Spleen (tissue), 11 donors: ENCODE measurements around the gene FAN1. TPM values are rescaled to one million over a fixed set of nuclear protein-coding genes. Genes with fewer than 3 reads are reported as not detected.

Experiments
- DNase-seq: peaks from one replicate; pipeline ENCODE4 v3.0.0-alpha.2; 2020
- H3K27ac ChIP-seq, 8 donors: fragments of 200-600 bp; sonication (generic) in 7 of 8; 1 replicate in 4 of 8; 2 replicates in 4 of 8; pipeline versions ENCODE4 v1.5.0 to v1.8.0; 2016 to 2021; ENCODE audit warnings: inconsistent platforms in 4 of 8, mild to moderate bottlenecking in 4 of 8, moderate library complexity in 1 of 8
- H3K27me3 ChIP-seq, 7 donors: fragments of 200-600 bp; sonication (generic) in 6 of 7; replicated peaks in 1 of 7; 1 replicate in 4 of 7; 2 replicates in 3 of 7; pipeline versions ENCODE4 v1.5.0 to v1.8.0; 2016 to 2021; ENCODE audit warnings: inconsistent platforms in 3 of 7, mild to moderate bottlenecking in 1 of 7
- H3K36me3 ChIP-seq, 6 donors: fragments of 200-600 bp; sonication (generic) in 5 of 6; 1 replicate in 4 of 6; 2 replicates in 2 of 6; pipeline versions ENCODE4 v1.5.0 to v1.8.0; 2016 to 2021; ENCODE audit warnings: inconsistent platforms in 2 of 6
- H3K4me1 ChIP-seq, 6 donors: fragments of 200-600 bp; sonication (generic) in 5 of 6; 1 replicate in 3 of 6; 2 replicates in 3 of 6; pipeline versions ENCODE4 v1.5.0 to v1.8.0; 2016 to 2021; ENCODE audit warnings: inconsistent platforms in 3 of 6
- H3K4me3 ChIP-seq, 8 donors: fragments of 200-600 bp; sonication (generic) in 7 of 8; 1 replicate in 4 of 8; 2 replicates in 4 of 8; pipeline versions ENCODE4 v1.5.0 to v1.8.0; 2016 to 2021; ENCODE audit warnings: inconsistent platforms in 4 of 8, mild to moderate bottlenecking in 4 of 8, moderate library complexity in 2 of 8
- H3K9me3 ChIP-seq, 8 donors: fragments of 200-600 bp; sonication (generic) in 7 of 8; 1 replicate in 4 of 8; 2 replicates in 4 of 8; pipeline versions ENCODE4 v1.5.0 to v1.8.0; 2016 to 2021; ENCODE audit warnings: inconsistent platforms in 4 of 8
- CTCF ChIP-seq, 11 experiments: fragments of 200-600 bp in 7 of 11; fragments of 450-650 bp in 4 of 11; sonication (generic) in 4 of 11; IDR thresholded peaks in 8 of 11; conservative IDR thresholded peaks in 3 of 11; 1 replicate in 7 of 11; 2 replicates in 4 of 11; pipeline versions ENCODE4 v1.4.0 to v1.8.0; 2016 to 2021; ENCODE audit warnings: antibody characterized with exemption in 11 of 11, inconsistent platforms in 4 of 11, mild to moderate bottlenecking in 1 of 11
- POLR2A ChIP-seq, 3 donors: fragments of 450-650 bp; IDR thresholded peaks; one replicate each; pipeline ENCODE4 v1.5.1; 2017; ENCODE audit warnings: antibody characterized with exemption in 3 of 3, mild to moderate bottlenecking in 1 of 3
- POLR2AphosphoS5 ChIP-seq, 3 donors: sonication (generic); formaldehyde crosslinking; IDR thresholded peaks; one replicate each; pipeline ENCODE4 v1.5.1; 2017; ENCODE audit warnings: antibody characterized with exemption in 3 of 3
- WGBS, 5 donors: extraction: QIAGEN DNeasy Blood & Tissue Kit in 3 of 5; methylation state at CpG; one replicate each; pipeline versions ENCODE4 v1.1.5 to v1.1.7; 2013 to 2018; 5-methylcytosine and 5-hydroxymethylcytosine counted together
- intact Hi-C: fragments of 100-400 bp; cut with DNase I; formaldehyde crosslinking; loops from one replicate; pipeline ENCODE4 v1.15.0; 2023; ENCODE audit warnings: low total_unique reads
- polyA plus RNA-seq, 3 donors: library from polyadenylated mRNA; stranded (reverse); fragments of 200-250 nt; gene quantifications; one replicate each; pipeline ENCODE4 v1.2.1, GENCODE V29; 2013
- total RNA-seq, 7 donors: library from RNA; depleted of rRNA in 3 of 7; stranded (reverse); fragments of >200 nt in 3 of 7; fragmentation: NEBNext Ultra II Directional in 4 of 7; extraction: Animal tissue kit (Norgen Biotek cat#: 25700) in 4 of 7; gene quantifications; one replicate each; pipeline versions ENCODE4 v1.1.0 to v1.2.1, GENCODE V29; 2016 to 2021
- donor health status: healthy with polysubstance abuse.
- donor health status: DM: no; HTN: no; CAD: no; lungs with moderate emphysema.
- donor health status: DM: no; HTN: no; CAD: no.
- donor health status: Bipolar disorder and iron deficiency.
- donor health status: healthy.
- donor health status: DM: no; HTN: no; CAD: no.
- donor health status: DM: yes; HTN: yes; CAD: no.

The FAN1 gene
- total and polyA plus RNA-seq, 10 donors: 6.5 to 22.1 (median 12.6) TPM

DNA sequence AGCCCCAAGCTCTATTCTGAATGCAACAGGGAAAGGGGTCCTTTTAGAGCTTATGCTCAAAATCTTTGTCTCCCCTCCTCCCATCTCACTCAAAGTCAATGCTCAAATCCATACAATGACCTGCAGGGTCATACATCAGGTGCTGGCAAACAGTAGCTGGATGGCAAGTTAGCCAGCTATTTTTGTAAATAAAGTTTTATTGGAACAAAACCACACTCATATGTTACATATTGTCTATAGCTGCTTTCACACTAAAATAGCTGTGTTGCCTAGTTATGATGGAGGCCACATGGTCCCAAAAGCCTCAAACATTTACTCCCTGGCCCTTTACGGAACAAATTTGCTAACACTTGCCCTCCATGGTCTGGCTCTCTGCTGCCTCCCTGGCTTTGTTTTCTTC is 1.8 kb upstream of the FAN1 start:
- H3K27me3 ChIP-seq: no peaks in the 10 kb centered on the region
- WGBS, 5 donors: 94 to 100% (median 100%) methylated on average over 1 of the region's 1 CpG
- H3K4me1 ChIP-seq: peaks cover 0 to 41% (median 21%) of the 10 kb centered on the region in 6 donors
- no peak overlapping the region for H3K4me3 ChIP-seq
- intact Hi-C loops: no loop called here
- TF ChIP-seq CTCF (IDR thresholded peaks at IDR 0.05 in 8 of 11, conservative IDR thresholded peaks at IDR 0.05 in 3 of 11) (no peak), POLR2A (IDR thresholded peaks at IDR 0.05) (no peak), POLR2AphosphoS5 (IDR thresholded peaks at IDR 0.05) (no peak)
- no peaks in the 10 kb centered on the region for H3K36me3 ChIP-seq
- H3K9me3 ChIP-seq: no peaks in the 10 kb centered on the region
- DNase-seq: no peak
- no peak overlapping the region for H3K27ac ChIP-seq

DNA sequence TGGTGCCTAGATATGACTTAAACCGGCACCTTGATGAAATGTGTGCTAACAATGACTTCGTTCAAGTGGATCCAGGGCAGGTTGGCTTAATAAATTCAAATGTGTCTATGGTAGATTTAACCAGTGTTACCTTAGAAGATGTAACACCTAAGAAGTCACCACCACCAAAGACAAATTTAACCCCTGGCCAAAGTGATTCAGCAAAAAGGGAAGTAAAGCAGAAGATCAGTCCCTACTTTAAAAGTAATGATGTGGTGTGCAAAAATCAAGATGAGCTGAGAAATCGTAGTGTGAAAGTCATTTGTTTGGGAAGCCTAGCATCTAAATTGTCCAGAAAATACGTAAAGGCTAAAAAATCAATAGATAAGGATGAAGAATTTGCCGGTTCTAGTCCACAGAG is 1.1 kb downstream of the FAN1 start:
- TF ChIP-seq CTCF (IDR thresholded peaks at IDR 0.05 in 8 of 11, conservative IDR thresholded peaks at IDR 0.05 in 3 of 11) (no peak), POLR2AphosphoS5 (IDR thresholded peaks at IDR 0.05) (no peak), POLR2A (IDR thresholded peaks at IDR 0.05) (no peak)
- no peaks in the 10 kb centered on the region for H3K27me3 ChIP-seq
- no peak for DNase-seq
- peaks cover 0 to 41% (median 21%) of the 10 kb centered on the region in 6 donors for H3K4me1 ChIP-seq
- H3K9me3 ChIP-seq: no peaks in the 10 kb centered on the region
- H3K36me3 ChIP-seq: peaks cover 0 to 19% (median 9%) of the 10 kb centered on the region in 6 donors
- no peak overlapping the region for H3K27ac ChIP-seq
- H3K4me3 ChIP-seq: peak overlapping the region in 2 of 8 donors; percentile 80 to 89
- WGBS, 5 donors: 93 to 98% (median 95%) methylated on average over 5 of the region's 5 CpGs
- intact Hi-C loops: no loop called here

- DNase-seq: no peak
- TF ChIP-seq POLR2A (IDR thresholded peaks at IDR 0.05): no peak
- Histone ChIP-seq H3K27ac (no peak overlapping the region), H3K4me3 (no peak overlapping the region), H3K36me3 (peaks cover 0 to 29% (median 11%) of the 10 kb centered on the region in 6 donors), H3K27me3 (no peaks in the 10 kb centered on the region), H3K4me1 (peaks cover 0 to 41% (median 21%) of the 10 kb centered on the region in 6 donors), H3K9me3 (no peaks in the 10 kb centered on the region)
- intact Hi-C loops: no loop called here
- WGBS, 5 donors: 90 to 95% (median 92%) methylated on average over 5 of the region's 5 CpGs
Measured at GRCh38 chr15:30905821-30906220, 2.1 kb downstream of the FAN1 start.

DNA sequence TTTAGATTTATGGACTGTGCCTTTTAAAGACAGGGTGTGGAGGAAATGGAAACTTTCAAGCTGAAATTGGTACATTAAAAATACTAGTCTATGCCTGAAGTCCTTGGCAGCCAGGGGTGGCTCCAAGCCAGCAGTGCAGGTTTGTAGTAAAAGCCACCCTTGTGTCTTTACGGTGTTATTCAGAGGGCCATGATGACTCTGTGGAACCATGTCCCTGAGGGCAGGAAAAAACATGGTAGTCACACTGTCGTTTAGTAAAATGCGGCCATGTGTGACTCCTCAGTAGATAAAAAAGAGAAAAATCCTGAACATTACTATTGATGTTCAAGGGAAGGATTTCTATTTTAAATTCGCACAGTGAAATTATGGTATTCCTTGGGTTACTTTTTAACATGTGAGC is 2.7 kb downstream of the FAN1 start:
- Histone ChIP-seq H3K4me1 (peaks cover 0 to 41% (median 21%) of the 10 kb centered on the region in 6 donors), H3K4me3 (no peak overlapping the region), H3K9me3 (no peaks in the 10 kb centered on the region), H3K36me3 (peaks cover 0 to 34% (median 13%) of the 10 kb centered on the region in 6 donors), H3K27me3 (no peaks in the 10 kb centered on the region), H3K27ac (no peak overlapping the region)
- 68 to 81% (median 77%) methylated on average over 4 of the region's 4 CpGs for WGBS, 5 donors
- intact Hi-C loops: no loop called here
- no peak for DNase-seq
- no peak for TF ChIP-seq POLR2A (IDR thresholded peaks at IDR 0.05)

DNA sequence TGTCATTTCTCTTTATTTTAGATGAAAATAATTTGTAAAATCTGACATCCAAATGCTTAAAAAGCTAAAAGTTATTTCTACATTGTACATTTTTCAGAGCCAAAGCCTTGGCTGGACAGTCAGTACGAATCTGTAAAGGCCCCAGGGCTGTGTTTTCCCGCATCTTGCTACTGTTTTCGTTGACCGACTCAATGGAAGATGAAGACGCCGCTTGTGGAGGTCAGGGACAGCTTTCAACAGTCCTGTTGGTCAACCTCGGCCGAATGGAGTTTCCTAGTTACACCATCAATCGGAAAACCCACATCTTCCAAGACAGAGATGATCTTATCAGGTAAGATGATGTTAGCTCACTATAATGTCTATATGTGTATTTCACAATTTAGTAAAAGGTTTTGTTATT is 10.0 kb downstream of the FAN1 start:
- Histone ChIP-seq H3K27ac (no peak overlapping the region), H3K9me3 (no peaks in the 10 kb centered on the region), H3K36me3 (peaks cover 0 to 100% (median 53%) of the 10 kb centered on the region in 6 donors), H3K4me1 (no peaks in the 10 kb centered on the region), H3K4me3 (no peak overlapping the region), H3K27me3 (no peaks in the 10 kb centered on the region)
- intact Hi-C loops: no loop called here
- no peak for DNase-seq
- TF ChIP-seq POLR2AphosphoS5 (IDR thresholded peaks at IDR 0.05): no peak
- no peak for TF ChIP-seq POLR2A (IDR thresholded peaks at IDR 0.05)
- TF ChIP-seq CTCF (IDR thresholded peaks at IDR 0.05 in 8 of 11, conservative IDR thresholded peaks at IDR 0.05 in 3 of 11): no peak
- 95 to 98% (median 97%) methylated on average over 9 of the region's 9 CpGs for WGBS, 5 donors
